ENCODE results near the gene TXNL4A.

TXNL4A gene

GRCh38 chr18:79934311-79935097 lies 53.9 kb downstream of the TXNL4A start:
- DNase-seq: no peak

- DNase-seq: no peak
Measured at GRCh38 chr18:79933765-79934164, 54.6 kb downstream of the TXNL4A start.

- no peak for DNase-seq
Measured at GRCh38 chr18:79932907-79933306, 55.5 kb downstream of the TXNL4A start.

- no peak for DNase-seq
Measured at GRCh38 chr18:79931475-79931874, 56.9 kb downstream of the TXNL4A start.

- no peak for DNase-seq
Measured at GRCh38 chr18:79930020-79930642, 58.2 kb downstream of the TXNL4A start.

- no peak for DNase-seq
Measured at GRCh38 chr18:79928563-79928960, 59.8 kb downstream of the TXNL4A start.

- DNase-seq: no peak
Measured at GRCh38 chr18:79927607-79928562, 60.5 kb downstream of the TXNL4A start.

- no peak for DNase-seq
Measured at GRCh38 chr18:79926715-79927606, 61.4 kb downstream of the TXNL4A start.

- DNase-seq: no peak
Measured at GRCh38 chr18:79926306-79926705, 62.1 kb downstream of the TXNL4A start.

- peak in 6 of 14 donors; percentile 16 to 87 (median 40) for DNase-seq
Measured at GRCh38 chr18:79924814-79925731, 63.3 kb downstream of the TXNL4A start.

GRCh38 chr18:79923896-79924585 lies 64.3 kb downstream of the TXNL4A start:
- DNase-seq: no peak

- no peak for DNase-seq
Measured at GRCh38 chr18:79922971-79923411, 65.4 kb downstream of the TXNL4A start.

GRCh38 chr18:79921984-79922965 lies 66.1 kb downstream of the TXNL4A start:
- DNase-seq: no peak
